Right hindlimb (tissue), 1 donor: Measurements from ENCODE around the gene CYFIP1.

ENCODE experiments used
- DNase-seq: peaks from one replicate; pipeline ENCODE4 v3.0.0-alpha.2; 2018

The CYFIP1 gene

DNA sequence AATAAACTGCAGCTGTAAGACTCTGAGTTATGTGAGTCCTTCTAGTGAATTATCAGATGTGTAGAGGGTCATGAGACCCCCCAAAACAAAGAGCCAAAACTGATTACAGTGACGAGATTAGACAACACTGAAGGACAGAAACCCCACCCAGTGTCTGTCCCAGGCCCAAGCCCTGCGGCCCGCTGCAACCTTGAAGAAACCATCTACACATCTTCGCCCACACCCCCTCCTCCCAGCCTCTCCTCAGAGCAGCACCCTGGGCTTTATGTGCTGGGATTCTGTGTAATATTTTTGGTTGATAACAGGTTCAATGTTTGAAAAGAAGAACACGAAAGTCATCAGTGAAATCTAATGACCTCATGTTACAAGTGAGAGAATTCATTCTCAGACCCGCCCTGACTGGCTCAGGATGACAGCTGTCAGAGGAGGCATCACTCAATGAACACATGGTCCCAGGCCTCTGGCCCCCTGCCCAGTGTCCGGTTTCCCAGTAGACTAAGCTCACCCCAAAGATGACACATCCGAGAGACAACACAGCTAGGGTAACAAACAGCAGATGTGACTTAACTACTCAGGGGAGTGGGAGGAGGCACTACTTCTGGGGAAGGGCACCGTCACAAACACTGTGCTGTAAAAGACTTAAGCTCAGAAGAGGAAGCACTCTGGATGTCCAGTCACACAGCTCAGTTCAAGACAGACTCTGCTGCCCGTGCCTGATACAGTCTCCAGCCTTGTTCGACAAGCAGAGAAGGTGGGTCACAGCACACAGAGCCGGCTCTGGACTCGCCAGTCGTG is 92.8 kb downstream of the CYFIP1 start:
- peak; percentile 44 for DNase-seq

DNA sequence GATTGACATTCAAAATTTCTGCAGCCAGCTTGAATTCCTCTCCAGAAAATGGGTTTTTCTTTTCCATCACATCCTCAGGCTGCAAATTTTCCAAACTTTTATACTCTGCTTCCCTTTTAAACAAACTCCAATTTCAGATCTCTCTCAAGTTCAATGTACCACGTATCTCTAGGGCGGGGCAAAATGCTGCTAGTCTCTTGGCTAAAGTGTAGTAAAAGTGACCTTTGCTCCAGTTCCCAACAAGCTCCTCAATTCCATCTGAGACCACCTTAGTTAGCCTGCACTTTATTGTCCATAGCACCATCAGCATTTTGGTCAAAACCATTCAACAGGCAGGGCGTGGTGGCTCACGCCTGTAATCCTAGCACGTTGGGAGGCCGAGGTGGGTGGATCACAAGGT is 95.0 kb downstream of the CYFIP1 start:
- no peak for DNase-seq

GRCh38 chr15:22884344-22884743 is 95.8 kb downstream of the CYFIP1 start:
- no peak for DNase-seq

DNA sequence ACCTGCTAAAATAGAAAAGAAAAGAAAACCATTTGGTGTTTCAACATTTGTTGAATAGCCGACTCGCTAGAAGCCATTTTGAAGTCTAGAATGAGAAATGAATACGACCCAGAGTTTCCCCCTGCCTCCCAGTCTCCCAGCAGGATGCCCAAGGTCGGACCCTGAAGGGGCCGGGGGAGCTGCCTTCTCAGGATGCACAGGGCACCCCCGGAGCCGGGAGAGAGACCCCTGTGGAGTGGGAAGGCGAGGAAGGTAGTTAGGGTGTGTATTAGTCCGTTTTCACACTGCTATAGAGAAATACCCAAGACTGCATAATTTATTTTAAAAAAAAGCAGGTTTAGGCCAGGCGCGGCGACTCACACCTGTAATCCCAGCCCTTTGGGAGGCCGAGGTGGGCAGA is 97.0 kb downstream of the CYFIP1 start:
- no peak for DNase-seq

DNA sequence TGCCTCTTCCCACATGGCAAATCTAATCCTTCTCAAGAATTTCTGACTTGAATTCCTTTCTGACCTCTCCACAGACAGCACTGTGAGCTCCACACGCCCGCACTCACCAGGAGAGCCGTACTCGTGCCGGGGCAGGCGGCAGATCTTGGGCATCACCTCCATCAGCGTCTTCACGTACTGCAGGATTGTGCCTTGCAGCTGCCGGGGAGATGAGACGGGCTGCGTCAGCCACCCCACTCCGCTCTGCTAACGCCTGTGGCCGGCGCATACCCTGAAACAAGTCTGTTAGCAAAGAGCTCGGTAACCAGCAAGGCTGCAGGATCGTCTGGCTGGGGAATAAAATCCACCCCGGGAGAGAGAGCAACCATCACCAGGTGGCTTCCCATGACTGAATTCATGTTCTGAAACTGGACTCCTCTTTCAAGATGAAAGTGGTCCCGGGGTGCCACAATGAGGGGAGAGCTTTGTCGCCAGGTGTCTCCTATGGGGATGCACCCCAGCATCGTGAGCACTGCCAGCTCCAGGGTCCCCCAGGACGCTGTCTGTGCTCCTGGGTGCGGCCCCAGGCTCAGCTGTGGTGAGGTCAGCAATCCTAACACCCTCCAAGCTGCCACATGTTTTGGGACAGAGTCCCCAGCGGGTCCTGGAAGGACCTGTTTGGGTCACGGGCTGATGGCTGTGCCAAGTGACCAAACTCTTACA is 98.3 kb downstream of the CYFIP1 start:
- DNase-seq, result no peak

- no peak for DNase-seq
These were observed 99.0 kb downstream of the CYFIP1 start for GRCh38 chr15:22880981-22881738.

DNA sequence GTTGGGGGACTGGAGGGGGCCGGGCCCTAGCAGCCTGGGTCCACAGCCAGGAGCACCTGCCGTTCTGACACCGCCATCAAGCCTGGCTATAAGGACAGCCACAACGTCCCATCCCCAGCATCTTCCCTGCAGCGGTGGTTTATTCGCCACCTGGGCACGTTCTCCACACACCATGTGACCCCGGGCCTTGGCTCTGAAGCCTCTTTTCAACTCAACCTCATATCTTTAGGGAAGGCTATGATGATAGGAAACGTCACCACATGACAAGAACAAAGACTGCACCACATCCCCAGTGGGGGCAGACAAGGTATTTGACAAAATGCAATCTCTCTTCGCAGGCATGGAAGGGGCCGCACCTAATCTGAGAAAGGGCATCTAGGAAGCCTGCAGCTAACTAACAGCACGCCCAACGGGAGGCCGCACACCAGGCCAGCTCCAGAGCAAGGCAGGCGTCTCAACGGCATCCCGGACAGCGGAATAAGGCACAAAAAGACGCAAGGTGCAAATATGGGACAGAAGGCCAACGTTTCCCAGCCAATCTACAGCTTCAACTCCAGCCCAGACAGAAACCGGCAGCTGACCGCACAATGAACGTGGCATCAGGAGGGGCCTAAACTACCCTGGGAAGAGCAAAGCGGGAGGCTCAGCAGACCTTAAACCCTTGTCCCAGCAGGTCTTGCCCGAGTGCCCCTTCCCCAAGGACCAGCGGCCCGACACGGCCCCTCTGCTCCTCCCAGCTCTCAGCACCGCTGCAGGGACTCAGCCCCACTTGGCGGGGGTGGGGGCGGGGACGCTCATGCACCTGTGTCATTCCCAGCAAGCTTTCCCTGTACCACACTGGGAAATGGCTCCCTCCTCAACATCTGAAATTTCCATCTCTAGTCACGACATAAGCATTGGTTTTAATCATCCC is 99.8 kb downstream of the CYFIP1 start:
- DNase-seq, result no peak

DNA sequence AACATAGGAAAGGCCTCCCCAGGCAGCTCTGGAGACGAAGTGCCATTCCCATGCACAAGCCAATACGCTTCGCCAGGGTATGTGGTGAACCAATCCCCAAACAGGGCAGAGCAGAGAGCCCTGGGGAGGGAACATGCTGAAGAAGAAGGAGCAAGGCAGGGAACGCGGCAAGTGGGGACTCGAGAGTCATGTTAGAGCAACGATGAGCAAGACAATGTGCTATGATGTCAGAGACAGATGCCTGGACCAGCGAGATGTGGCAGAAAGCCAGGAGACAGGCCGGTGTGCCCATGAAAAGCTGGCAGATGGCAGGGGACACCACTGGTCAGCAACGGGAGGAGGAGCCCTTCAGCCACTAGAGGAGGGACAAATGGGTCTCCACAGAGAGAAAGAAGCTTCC is 102.1 kb downstream of the CYFIP1 start:
- DNase-seq, result no peak

DNA sequence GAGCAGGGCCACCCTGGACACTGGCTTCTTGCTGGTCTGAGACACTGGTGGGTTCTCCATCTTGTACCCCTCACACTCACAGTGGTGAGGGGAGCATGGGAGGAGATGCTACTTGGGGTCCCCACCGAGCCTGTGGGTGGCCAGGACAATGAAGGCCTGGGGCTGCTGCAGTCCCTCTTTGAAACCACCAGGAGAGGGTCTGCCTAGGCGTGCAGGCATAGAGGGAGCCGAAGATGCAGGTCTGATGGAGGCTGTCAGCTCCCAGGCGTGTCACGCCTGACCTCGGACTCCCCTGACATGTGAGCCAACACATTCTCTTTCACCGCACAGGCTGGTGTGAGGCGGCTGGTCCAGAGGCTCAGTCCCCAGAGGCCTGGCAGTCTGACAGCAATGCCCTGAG is 102.6 kb downstream of the CYFIP1 start:
- DNase-seq, result no peak

GRCh38 chr15:22877117-22877516 is 103.1 kb downstream of the CYFIP1 start:
- no peak for DNase-seq

DNA sequence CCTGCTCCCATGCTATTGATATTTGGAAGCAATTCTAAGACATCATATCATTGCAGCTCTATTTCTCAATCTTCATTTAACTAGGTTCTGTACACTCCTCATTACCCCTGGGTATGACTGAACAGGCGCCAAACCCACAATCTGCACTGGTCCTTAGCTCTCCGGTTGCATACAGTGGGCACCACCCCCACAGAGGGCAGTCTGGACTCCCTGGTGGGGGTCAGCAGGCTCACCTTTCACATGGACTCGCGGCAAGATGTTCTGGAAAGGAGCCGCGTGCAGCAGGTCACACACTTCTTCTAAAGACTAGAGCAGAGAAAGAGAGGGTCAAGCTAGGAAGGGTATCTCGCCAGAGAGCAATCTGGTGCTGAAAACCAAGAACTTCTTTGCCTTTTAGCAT is 105.2 kb downstream of the CYFIP1 start:
- DNase-seq, result no peak

DNA sequence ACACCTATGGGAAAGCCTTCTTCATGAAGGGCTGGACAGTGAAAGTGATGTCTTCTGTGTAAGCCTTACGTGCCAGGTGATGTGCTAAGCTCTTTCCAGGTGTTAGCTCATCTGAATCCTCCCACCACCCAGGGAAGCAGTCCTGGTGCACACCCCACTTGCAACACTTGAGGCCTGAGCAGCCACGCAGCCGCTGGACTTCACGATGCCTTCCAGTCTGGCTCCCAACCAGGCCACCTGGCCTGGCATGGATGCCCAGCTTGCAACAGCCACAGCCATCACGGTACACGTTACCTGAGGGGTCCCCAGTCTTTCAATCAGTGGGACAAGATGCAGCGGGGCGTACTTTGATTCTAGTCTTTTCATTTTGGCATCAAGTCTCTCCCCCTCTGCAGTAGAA is 105.9 kb downstream of the CYFIP1 start:
- DNase-seq, result no peak

GRCh38 chr15:22873841-22874240 is 106.3 kb downstream of the CYFIP1 start:
- no peak for DNase-seq

DNA sequence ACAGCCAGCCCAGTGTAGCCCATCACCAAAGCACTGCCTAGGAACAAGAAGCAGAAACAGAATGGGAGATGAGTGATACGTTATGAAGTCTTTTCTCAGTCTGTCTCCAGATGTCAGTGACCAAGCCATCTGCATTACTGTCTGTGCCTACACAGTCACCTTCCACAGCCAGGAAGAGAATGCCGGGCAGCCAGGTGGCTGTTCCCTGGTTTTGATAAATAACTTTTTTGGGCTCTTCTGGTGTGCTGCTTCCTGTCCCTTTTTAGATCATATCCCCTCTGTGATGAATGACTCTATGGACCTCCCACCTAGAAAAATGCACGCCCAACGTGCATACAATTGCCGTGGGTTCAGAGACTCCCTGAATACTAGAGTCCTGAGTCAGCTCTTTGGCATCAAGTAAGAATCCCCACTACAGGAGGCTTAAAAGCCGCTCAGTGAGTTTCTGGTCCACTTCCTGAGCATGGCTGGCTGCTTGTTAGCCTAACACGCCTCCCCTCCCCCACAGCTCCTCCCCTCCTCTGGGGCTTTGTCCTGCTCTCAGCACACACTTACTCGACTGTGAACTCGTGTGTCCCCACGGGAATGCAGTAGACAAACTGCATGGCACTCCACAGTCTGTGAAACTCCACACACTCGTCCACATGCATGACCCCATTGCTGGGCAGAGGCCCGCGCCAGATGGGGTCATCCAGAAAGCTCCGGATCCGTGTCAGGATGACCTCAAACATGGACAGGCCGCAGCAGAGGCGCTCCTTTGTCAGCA is 107.0 kb downstream of the CYFIP1 start:
- DNase-seq, result no peak

GRCh38 chr15:22871481-22872086 is 108.6 kb downstream of the CYFIP1 start:
- no peak for DNase-seq

GRCh38 chr15:22870865-22871264 is 109.3 kb downstream of the CYFIP1 start:
- DNase-seq, result no peak

DNA sequence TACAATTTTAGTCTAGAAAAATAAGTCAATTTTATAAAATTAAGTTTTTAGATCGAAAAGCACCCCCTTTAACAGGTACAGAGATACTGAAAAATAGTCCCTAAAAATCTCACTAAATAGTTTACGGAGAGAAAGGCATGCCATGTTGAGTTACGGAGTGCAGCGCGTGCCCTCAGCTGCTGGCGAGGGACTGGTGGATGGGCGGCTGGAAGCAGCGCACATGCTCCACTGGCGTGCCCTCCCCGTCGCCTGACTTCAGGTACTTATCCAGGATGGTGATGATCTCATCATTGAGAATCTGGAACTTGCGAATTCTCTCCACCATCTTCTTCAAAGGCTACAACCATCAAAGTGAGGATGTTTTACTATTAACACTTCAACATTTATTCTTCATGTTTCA is 110.3 kb downstream of the CYFIP1 start:
- DNase-seq, result no peak

GRCh38 chr15:22868928-22869327 is 111.2 kb downstream of the CYFIP1 start:
- no peak for DNase-seq

DNA sequence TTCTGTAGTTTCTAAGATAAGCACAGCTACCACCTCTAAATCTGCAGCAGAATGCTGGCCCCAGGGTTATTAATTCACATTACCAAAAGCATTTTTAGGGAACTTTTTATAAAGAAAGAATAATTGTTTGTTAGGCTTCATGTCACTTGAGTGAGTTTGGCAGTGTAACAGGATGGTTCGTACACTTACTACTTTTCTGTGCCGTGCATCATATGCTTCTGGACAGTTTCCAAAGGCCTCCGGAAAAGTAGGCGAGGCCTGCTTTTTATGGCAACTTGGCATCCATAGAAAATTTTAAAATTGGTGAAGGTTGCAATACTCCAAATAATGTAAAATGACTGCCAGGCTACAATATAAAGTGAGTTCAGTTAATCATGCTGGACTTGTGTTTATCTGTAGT is 111.7 kb downstream of the CYFIP1 start:
- DNase-seq, result no peak

- DNase-seq, result no peak
These were observed 112.3 kb downstream of the CYFIP1 start for GRCh38 chr15:22867886-22868285.

GRCh38 chr15:22866079-22866478 is 114.1 kb downstream of the CYFIP1 start:
- DNase-seq, result no peak
